Measurements from ENCODE around the gene SGTA. TPM values are rescaled to one million over a fixed set of nuclear protein-coding genes. Genes with fewer than 3 reads are reported as not detected.

Gene SGTA
- total RNA-seq, 1 experiment from 2014 or later = 85.7 TPM

- POLR2A ChIA-PET = no interaction called here
- Histone ChIP-seq H3K27me3 (ENCODE audit: control insufficient read depth, insufficient read depth, low read length) (no peaks in the 10 kb centered on the region), H3K36me3 (ENCODE audit: control insufficient read depth, insufficient read depth, low read length) (no peaks in the 10 kb centered on the region), H3K4me1 (ENCODE audit: control insufficient read depth, insufficient read depth, low read length) (peaks cover 15% of the 10 kb centered on the region), H3K4me3 (ENCODE audit: low read depth in 2 of 2, low read length in 2 of 2) (no peak overlapping the region), H3K9me3 (ENCODE audit: control insufficient read depth, insufficient read depth, low read depth, low read length) (no peaks in the 10 kb centered on the region), H3K27ac (ENCODE audit: low read length) (no peak overlapping the region)
- CTCF ChIA-PET = no interaction called here
- no TSS peak for BruUV-seq (replicated peaks)
- intact Hi-C loops (cut with micrococcal nuclease; ENCODE audit: unreplicated experiment) (no loop called here), in situ Hi-C loops (cut with HindIII; ENCODE audit: low pct_unique_long_range_greater_than_20kb, low sequenced_read_pairs) (no loop called here)
- no peak for TF ChIP-seq TCF7L2 (IDR thresholded peaks at IDR 0.05; ENCODE audit: low read depth, low read length)
- no peak for TF ChIP-seq POLR2AphosphoS5 (IDR thresholded peaks at IDR 0.05; ENCODE audit: low read depth, low read length)
- no peak for TF ChIP-seq REST (IDR thresholded peaks at IDR 0.05; ENCODE audit: insufficient read depth in 1 of 2, low read depth in 2 of 2, low read length in 1 of 2)
- no peak for TF ChIP-seq SIN3A (IDR thresholded peaks at IDR 0.05; ENCODE audit: borderline replicate concordance, insufficient read depth, low read depth, low read length)
- TF ChIP-seq CTCF (IDR thresholded peaks at IDR 0.05) = no peak
- no peak for ATAC-seq
- no peak for DNase-seq (ENCODE audit: low read depth, low spot score)
Measured at GRCh38 chr19:2719232-2719735, 63.8 kb downstream of the SGTA start.

DNA sequence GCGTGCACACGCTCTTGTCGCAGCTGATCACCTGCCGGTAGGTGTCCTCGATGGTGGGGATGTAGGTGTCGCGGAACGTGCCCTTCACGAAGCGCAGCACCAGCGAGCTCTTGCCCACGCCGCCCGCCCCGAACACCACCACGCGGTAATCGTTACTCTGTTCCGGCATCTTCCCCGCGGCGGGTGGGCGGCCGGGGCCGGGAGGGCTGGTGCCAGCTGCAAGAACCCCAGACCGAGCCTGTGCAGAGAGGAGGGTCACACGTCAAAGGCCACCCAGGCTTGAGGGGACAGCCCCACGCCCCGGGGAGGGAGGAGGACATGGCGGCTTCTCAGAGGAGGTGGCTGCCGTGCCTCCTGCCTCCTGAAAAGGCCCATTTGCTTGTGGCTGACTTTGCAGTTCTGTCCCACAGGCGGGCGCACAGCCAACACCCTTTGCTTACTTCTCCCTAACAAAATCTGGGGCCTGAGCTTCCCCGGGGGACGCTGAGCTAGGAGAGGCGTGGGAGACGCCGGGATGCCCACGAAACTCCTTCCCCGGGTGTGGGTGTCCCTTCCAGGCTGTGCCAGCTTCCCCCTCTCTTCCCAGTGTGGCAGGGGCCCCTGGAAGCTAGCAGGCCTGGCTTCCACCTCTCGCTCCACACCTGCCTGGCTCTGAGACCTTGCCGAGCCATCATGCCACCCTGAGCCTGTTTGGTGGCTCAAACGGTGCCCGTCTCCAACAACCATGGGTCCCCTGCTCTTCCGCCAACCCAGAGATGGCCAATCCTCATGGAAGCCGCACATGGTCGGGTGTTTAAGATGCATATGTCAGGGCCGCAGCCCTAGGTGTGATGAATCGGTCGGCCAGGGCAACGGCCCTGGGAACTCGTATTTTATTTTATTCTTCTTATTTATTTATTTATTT lies 65.2 kb downstream of the SGTA start:
- ChIA-PET CTCF (interaction anchor here (0.7 kb wide), 1 partner anchor 49 kb away, joined by 4 read pairs; no protein-coding TSS in a partner anchor), POLR2A (no interaction called here)
- Histone ChIP-seq H3K36me3 (ENCODE audit: control insufficient read depth, insufficient read depth, low read length) (no peaks in the 10 kb centered on the region), H3K4me3 (ENCODE audit: low read depth in 2 of 2, low read length in 2 of 2) (no peak overlapping the region), H3K9me3 (ENCODE audit: control insufficient read depth, insufficient read depth, low read depth, low read length) (no peaks in the 10 kb centered on the region), H3K27me3 (ENCODE audit: control insufficient read depth, insufficient read depth, low read length) (no peaks in the 10 kb centered on the region), H3K4me1 (ENCODE audit: control insufficient read depth, insufficient read depth, low read length) (peaks cover 3% of the 10 kb centered on the region; the same call in 1 of the 2 replicates), H3K27ac (ENCODE audit: low read length) (no peak overlapping the region)
- intact Hi-C loops (cut with micrococcal nuclease; ENCODE audit: unreplicated experiment) (no loop called here), in situ Hi-C loops (cut with HindIII; ENCODE audit: low pct_unique_long_range_greater_than_20kb, low sequenced_read_pairs) (no loop called here)
- TF ChIP-seq POLR2AphosphoS5 (IDR thresholded peaks at IDR 0.05; ENCODE audit: low read depth, low read length) (no peak), TCF7L2 (IDR thresholded peaks at IDR 0.05; ENCODE audit: low read depth, low read length) (no peak), SIN3A (IDR thresholded peaks at IDR 0.05; ENCODE audit: borderline replicate concordance, insufficient read depth, low read depth, low read length) (no peak), REST (IDR thresholded peaks at IDR 0.05; ENCODE audit: insufficient read depth in 1 of 2, low read depth in 2 of 2, low read length in 1 of 2) (no peak), CTCF (IDR thresholded peaks at IDR 0.05) (no peak)
- no peak for ATAC-seq
- no TSS peak for BruUV-seq (replicated peaks)
- DNase-seq (ENCODE audit: low read depth, low spot score) = no peak
